Bone marrow (tissue), 2 donors: Measurements from ENCODE around the gene AGL.
"Not testable (repeated sequence)": the region's sequence is repeated elsewhere in the genome, so short reads cannot be mapped to it uniquely, and the experiment has no call there.

Experiments used
- DNase-seq, 2 donors: peaks; one replicate each; lab custom pipeline; 2025; lab: John Stamatoyannopoulos, UW

The AGL gene

DNA sequence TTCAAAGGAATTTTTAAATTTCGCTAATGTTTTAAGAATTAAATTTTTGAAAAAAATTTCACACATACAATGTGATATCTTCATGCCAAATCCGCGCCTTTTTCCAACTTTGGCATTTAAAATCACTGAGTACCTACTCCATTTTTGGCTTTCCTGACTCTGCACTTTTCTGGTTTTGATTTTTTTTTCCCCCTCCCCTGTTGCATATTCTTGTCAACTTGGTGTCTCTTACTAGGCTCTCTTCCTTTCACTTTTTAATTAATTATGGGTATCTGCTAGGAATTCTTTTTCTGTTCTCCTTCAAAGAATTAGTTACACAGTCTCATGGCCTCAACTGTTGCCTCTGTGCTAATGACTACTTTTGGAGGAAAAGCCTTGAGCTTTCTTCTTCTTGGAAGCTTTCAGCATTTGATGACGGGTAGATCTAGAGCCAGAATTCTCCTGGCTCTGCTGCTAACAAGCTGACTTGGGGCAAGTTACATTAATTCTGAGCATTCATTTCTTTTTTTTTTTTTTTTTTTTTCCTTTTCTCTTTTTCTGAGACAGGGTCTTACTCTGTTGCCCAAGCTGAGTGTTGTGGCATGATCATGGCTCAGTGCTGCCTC lies 1.8 kb downstream of the AGL start:
- no peak for DNase-seq

DNA sequence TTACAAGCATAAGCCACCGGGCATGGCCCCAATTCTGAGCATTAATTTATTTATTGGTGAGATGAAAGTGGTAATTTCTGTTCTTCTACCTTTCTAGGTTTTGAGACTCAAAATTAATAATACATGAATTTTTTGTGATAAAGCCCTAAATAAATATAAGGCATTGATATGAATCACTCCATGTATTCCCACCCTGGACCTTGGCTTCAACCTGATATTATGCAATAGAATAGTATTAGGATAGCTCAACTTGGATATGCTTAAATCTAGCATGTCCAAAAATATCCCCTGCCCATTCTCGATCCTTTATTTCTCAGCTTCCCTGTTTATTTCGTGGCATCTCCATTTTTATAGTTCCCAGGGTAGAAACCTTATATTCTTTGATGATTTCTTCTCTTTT lies 2.5 kb downstream of the AGL start:
- DNase-seq, result no peak

DNA sequence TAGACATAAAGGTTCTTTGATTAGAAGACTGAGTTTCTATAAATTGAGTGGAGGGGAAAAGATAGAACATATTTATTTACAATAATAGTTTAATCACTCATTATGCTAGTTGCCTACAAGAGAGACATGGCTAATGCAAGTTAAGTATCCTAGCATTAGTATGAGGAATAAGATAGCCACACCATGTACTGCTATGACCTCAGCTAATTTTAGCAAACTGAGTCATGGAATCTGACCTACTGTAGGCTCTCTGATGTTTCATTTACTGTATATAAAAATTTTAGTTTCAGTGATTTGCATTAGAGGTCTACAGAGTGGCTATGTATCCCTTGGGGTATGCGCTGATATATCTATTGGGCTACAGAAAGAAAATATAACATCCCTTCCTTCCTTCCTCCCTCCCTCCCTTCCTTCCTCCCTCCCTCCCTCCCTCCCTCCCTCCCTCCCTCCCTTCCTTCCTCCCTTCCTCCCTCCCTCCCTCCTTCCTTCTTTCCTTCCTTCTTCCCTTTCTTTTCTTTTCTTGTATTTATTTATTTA lies 5.8 kb downstream of the AGL start:
- DNase-seq, result no peak

DNA sequence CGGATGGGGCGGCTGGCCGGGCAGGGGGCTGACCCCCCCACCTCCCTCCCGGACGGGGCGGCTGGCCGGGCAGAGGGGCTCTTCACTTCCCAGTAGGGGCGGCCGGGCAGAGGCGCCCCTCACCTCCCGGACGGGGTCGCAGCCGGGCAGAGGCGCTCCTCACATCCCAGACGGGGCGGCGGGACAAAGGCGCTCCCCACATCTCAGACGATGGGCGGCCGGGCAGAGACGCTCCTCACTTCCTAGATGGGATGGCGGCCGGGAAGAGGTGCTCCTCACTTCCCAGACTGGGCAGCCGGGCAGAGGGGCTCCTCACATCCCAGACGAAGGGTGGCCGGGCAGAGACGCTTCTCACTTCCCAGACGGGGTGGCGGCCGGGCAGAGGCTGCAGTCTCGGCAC lies 6.9 kb downstream of the AGL start:
- DNase-seq, result not testable (repeated sequence)

DNA sequence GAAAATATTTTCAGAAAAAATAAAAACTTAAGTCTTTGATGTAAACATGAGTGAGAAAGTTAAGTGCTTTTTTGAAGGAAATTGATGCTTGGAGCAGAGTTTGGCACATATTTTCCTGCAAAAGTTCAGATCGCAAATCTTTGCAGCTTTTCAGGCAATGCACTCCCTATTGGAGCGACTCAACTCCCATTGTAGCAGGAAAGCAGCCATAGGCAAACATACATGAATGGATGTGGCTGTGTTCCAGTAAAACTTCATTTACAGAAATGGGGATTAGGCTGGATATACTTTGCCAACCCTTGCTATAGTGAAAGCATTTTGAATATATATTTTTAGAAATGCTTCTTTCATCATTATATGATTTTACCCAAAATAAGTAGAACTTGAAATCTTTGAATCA lies 8.1 kb downstream of the AGL start:
- DNase-seq, result no peak

DNA sequence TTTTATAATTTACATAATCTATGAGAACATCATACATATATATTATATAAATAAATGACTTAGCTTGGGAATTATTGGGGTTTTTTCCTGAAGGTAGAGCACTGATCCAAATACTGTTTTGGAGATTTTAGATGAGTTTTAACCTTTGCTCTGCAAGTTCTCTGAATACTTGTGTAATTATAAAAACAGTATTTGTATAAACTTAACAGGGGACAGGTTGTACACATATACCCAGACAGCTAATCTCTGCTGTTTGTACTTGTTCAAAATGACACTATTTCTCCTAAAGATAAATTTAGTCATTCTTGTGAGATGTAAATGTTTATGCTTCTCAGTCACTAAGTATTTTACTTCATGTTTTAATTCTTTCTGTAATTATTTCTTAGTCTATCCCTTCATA lies 8.7 kb downstream of the AGL start:
- no peak for DNase-seq

DNA sequence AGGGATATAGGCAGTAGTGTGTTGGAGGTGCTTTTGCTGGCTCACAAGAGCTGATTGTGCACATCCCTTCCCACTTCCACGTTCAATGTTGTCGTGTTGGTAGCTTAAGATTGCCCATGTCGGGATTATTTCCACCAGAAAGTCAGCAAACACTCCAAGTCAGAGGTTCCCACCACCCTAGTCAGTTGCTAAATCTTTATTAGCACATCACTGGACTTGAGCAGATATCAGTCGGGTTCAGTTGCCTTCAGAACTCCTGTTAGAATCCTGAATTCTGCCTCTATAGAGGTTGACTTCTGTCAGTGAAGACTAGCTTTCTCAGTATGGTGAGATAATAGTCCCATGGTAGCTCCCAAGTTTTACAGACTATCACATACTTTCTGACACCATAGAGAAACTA lies 10.5 kb downstream of the AGL start:
- DNase-seq, result no peak

DNA sequence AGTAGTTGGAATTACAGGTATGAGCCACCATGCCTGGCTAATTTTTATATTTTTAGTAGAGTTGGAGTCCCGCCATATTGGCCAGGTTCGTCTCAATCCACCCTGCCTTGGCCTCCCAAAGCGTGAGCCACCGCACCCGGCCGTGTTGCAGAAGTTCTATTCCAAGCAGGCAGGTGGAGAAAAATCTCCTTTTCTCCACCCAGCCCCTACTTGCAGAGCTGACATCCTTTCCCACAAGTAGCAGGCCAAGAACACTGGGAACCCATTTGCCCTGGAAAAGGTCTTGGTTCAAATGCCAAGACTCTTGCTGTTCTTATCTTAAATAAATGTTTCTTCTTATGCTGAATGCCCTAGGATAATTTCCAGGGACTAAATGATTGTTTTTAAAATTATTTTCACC lies 17.5 kb downstream of the AGL start:
- DNase-seq, result no peak

DNA sequence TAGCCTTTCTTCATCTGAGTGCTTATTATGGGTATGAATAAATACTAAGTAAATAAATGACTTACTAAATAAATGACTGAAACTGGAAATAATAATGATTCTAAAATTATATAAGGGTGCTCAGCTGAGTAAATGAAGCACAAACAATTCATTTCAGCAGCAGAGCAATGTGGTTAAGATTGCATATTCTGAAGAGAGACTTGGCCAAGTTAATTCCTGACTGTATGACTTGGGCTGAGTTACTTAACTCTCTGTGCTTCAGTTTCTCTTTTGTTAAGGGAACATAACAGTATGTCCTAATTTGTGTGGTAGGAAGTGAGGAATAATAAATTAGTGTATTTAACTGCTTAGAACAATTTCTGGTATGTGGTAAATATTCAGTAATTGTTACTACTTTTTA lies 19.1 kb downstream of the AGL start:
- no peak for DNase-seq

DNA sequence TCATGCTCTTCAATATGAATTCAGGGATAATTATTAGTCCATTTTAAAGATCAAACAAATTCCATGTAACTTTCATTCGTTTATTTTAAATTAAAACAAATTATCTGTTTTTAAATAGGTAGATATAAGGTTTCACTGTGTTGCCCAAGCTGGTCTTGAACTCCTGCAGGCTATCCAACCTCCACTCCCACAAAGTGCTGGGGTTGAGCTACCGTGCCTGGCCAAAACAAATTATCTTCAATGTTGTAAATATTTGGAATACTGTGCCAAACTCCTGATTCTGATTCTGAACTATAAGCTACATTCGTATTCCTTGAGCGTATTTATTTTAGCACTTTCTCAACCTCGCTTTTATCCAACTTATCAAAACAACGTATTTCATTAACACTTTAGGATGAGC lies 19.6 kb downstream of the AGL start:
- no peak for DNase-seq

DNA sequence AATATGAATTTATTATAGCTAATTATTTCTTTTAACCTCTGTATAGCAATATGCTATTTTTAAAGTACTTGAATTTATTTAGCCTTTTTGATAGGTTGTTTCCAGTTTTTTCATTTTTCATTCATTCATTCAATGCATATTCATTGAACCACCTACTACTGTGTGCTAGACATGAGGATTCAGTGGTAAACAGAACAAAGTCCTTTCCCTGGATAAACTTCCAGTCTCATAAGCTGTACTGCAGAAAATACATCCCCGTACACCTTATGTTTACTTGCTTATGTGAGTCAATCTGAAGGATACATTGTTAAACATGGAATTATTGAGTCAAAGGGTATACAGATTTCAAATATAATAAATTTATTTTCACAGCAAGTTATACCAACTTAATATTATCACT lies 21.9 kb downstream of the AGL start:
- DNase-seq, result no peak

DNA sequence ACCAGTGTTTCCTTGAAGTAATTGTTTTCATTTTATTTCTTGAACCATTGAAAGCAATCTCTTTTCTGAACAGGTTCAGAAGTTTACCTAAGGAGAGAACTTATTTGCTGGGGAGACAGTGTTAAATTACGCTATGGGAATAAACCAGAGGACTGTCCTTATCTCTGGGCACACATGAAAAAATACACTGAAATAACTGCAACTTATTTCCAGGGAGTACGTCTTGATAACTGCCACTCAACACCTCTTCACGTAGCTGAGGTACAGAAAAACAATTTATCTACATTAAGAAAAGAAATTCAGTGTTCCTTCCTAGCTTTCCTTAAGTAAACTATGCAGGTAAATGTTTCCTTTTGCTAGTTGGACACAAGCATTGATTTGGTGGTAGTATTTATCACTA lies 27.4 kb downstream of the AGL start:
- DNase-seq, result no peak

DNA sequence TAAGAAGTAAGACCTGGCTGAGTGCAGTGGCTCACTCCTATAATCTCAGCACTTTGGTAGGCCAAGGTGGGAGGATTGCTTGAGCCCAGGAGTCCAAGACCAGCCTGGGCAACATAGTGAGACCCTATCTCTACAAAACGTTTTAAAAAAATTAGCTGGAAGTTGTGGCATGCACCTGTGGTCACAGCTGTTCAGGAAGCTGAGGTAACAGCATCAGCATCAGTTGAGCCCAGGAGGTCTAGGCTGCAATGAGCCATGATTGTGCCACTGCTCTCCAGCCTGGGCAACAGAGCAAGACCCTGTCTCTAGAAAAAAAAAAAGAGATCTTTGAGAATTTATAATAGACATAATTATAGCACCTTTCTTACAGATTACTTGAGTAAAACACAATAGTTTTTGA lies 36.0 kb downstream of the AGL start:
- DNase-seq, result no peak

DNA sequence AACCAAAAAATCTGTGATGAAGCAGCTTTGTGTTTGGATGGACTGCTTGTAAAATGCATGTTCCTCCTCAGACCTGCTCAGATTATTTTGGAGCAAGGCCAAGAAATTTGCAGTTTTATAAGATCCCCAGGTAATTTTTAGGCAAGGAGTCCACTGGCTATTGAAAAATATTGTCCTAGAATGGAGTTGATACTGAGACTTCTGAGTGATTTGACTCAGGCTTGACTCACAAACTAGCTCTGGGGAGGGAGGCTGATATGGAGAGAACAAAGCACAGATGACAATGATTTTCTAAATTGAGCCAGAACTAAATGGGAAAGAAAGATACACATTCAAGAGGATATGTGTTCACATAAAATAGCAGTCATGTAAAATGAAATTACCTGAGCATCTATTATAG lies 36.7 kb downstream of the AGL start:
- no peak for DNase-seq

DNA sequence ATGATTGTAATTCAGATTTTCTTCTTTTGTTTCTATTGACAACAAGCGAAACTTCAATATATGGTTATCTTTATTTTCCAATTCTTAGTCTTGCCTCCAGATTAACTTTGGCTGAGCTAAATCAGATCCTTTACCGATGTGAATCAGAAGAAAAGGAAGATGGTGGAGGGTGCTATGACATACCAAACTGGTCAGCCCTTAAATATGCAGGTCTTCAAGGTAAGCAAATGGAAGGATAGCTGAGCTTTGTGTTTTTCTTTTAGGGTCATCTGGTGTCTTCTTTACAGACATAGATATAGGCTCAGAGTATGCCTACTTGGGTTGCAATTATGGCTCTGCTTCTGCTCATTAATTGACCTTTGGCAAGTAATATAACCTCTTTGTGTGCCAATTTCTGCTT lies 37.7 kb downstream of the AGL start:
- DNase-seq, result no peak

DNA sequence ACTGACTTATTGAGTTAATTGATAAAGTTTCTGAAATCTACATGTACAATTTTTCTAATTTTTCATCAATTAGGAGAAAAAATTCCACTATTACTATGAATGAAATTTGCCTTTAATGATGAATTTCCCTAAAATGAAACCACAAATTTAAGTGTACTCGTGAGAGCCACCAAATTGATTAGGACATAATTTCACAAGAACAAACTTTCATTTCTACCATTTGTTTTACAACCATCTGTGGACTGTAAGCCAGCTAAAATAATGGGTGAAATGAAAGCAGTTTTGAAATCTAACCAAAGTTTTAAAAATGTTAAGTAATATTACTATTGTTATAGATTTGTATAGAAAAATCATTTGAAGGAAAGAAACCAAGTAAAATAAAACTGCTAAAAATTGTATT lies 41.8 kb downstream of the AGL start:
- no peak for DNase-seq

DNA sequence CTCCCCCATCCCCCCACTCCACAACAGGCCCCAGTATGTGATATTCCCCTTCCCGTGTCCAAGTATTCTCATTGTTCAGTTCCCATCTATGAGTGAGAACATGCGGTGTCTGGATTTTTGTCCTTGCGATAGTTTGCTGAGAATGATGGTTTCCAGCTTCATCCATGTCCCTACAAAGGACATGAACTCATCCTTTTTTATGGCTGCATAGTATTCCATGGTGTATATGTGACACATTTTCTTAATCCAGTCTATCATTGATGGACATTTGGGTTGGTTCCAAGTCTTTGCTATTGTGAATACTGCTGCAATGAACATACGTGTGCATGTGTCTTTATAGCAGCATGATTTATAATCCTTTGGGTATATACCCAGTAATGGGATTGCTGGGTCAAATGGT lies 53.1 kb downstream of the AGL start:
- DNase-seq, result not testable (repeated sequence)

DNA sequence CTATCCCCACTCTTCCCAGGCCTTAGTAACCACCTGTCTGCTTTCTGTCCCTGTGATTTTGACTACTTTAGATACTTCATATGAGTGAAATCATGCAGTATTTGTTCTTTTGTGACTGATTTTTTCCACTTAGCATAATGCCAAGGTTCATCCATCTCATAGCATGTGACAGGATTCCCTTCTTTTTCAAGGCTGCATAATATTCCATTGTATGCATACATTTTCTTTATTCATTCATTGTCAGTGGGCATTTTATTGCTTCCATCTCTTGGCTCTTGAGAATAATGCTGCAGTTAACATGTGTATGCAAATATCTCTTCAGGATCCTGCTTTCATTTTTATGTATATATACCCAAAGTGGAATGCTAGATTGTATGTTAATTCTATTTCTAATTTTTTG lies 56.4 kb downstream of the AGL start:
- DNase-seq, result no peak

DNA sequence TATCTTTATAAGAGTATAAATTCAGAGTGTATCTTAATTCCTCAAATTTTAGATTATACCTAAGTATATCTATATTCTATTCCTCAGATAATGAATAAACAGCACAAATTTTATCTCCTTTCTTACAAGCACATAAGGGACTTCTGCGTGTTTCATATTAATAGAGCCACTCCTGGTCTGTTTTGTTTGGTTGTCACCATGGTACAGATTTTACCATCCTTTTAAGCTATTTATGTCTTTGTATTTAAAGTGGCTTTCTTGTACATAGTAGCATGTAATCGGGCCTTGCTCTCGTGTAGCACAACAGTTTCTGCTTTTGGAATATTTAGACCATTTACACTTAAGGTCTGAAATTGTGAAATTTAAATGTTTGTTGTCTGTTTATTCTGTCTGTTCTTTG lies 67.1 kb downstream of the AGL start:
- DNase-seq, result no peak

DNA sequence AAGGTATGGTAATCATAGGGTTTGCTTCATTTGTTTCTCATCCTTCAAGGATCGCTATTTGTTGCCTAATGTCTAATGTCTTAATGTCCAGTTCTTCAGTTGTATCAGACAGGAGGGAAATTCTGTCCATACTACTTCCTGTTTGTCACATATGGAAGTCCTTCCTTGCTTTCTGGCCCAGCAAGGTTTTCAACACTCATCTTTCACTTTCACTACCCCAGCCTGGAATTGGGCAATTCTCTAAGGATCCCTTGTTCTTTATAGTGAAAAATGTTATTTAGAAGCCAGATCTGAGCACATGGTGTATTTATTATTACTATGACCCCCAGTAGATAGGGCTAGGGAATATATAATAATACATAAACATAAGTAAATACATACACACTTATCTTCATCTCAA lies 69.1 kb downstream of the AGL start:
- no peak for DNase-seq

DNA sequence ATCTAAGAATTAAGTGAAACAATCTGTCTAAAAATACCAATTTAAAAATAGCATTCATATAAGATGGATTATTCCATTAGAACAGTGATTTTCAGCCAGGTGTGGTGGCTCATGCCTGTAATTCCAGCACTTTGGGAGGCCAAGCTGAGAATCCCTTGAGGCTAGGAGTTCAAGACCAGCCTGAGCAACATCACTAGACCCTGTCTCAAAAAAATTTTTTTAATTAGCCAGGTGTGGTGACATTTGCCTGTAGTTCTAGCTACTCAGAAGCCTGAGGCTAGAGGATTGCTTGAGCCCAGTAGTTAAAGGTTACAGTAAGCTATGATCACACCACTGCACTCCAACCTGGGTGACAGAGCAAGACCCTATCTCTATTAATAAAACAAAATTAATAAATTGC lies 84.6 kb downstream of the AGL start:
- no peak for DNase-seq

DNA sequence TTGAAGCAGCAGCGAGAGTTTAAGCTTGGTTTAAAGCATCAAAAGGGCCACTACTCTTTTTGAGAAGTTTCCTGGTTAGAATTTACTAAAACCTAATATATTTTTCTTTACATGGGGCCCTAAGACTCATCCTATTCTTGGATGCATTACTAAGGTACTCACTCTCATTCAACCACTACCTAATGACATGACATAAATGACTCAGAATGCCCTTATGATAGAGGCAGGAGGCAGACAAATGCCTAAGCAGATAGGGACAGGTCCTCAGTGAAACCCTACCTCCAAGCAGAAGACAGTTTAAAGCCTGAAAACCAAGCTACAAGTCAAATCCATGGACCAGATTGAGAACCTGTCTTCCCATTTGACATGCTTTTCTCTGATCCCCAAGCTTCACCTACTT lies 85.4 kb downstream of the AGL start:
- no peak for DNase-seq

DNA sequence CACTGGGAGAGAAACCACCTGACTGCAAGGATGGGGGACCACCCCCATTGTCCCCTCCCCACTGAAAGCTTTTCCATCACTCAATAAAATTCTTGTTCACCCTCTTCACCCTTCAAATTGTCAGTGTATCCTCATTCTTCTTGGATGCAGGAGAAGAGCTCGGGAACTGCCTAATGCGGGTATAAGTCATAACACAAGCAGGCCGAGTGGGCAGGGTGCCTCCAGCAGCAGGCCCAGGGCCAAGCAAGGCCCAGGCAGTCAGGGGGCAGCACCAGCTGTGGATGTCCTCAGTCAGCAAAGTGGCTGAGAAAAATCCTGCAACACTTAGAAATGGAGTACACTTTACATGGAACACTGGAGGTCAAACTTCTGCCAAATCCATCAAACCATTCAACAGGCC lies 85.9 kb downstream of the AGL start:
- no peak for DNase-seq

DNA sequence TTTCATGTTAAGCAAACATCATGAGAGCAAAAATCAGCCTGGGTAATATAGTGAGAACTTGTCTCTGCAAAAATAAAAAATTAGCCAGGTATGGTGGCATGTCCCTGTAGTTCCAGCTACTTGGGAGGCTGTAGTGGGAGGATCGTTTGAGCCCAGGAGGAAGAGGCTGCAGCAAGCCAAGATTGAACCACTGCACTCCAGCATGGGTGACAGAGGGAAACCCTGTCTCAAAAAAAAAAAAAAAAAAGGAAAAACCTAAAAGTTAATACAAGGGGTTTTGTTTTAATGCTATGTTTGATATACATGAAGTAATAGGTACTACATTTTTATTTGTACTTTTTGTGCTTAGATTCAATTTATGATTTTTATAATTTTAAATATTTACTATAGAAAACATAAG lies 92.6 kb downstream of the AGL start:
- no peak for DNase-seq
